ENCODE data around the gene KLHL5. TPM values are rescaled to one million over a fixed set of nuclear protein-coding genes. Genes with fewer than 3 reads are reported as not detected.

The KLHL5 gene, protein sequence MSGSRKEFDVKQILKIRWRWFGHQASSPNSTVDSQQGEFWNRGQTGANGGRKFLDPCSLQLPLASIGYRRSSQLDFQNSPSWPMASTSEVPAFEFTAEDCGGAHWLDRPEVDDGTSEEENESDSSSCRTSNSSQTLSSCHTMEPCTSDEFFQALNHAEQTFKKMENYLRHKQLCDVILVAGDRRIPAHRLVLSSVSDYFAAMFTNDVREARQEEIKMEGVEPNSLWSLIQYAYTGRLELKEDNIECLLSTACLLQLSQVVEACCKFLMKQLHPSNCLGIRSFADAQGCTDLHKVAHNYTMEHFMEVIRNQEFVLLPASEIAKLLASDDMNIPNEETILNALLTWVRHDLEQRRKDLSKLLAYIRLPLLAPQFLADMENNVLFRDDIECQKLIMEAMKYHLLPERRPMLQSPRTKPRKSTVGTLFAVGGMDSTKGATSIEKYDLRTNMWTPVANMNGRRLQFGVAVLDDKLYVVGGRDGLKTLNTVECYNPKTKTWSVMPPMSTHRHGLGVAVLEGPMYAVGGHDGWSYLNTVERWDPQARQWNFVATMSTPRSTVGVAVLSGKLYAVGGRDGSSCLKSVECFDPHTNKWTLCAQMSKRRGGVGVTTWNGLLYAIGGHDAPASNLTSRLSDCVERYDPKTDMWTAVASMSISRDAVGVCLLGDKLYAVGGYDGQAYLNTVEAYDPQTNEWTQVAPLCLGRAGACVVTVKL
- total RNA-seq, result 64.5 TPM

DNA sequence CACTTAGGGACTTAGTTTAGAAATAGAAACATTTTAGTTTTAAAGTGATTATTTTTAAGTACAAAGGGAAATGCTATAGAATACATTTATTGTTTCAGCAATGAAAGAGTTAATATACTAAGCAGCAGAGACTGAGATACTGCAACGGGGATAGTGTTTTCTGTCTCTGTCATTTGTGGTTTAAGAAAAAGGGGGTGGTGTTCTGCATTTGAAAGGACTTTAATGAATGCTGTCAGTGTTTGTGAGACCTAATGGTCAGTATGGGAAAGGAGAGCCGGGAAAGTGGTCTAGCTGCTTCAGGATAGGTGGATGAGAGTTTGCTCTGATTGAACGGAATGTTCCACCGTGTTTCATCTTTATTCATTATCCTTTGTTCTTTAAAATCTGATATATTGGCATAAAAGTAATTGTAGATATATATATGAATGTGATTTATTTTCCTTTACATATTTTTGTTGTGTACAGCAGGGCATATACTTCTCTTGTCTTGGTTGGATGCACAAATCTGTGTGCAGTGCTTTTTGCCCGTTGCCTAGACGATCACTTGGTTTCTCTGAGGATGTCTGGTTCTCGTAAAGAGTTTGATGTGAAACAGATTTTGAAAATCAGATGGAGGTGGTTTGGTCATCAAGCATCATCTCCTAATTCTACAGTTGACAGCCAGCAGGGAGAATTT, at the start of gene KLHL5:
TSS of gene KLHL5 (plus strand) at position 139 of the 676 bp plus-strand sequence. CDS start at position 560, 421 bp downstream.

DNA sequence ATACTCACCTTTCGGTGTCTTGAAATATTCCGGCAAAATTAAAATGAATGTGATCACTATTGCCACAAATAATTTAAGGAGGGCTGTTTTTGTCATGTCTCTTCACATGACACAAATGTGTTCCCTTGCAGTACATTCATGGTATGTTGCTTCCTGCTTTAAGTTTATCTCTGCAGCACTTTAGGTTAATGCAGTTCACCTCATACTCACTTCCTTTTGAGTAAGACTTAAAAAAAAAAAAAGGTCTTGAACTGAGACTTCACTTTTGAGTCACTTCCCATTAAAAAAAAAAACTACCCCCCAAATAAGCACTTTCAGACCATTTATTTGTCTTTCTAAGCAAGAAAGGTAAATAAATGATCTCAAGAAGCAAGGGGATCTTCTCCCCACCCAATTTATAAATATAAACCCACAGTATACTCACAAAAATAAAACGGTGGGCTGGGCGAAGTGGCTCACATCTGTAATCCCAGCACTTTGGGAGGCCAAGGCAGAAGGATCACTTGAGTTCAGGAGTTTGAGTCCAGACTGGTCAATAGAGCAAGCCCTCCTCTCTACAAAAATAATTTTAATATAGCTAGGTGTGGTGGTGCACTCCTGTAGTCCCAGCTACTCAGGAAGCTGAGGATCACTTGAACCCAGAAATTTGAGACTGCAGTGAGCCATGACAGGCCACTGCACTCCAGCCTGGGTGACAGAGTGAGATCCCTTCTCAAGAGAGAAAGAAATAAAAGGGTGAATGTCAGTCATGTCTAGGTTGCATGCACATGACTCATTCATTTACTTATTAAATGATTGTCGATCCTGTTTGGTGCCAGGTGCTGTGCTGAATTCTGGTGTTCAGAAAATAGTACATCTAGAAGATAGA, 29.6 kb upstream of the KLHL5 start, which contains the start of gene TMEM156:
TSS of gene TMEM156 (minus strand) at position 192 of the 868 bp plus-strand sequence. CDS start at position 96, 96 bp downstream.

Other genes with a start within 250 kb of the KLHL5 start
- gene TLR6, start 205.4 kb upstream of the KLHL5 start, total RNA-seq, result 0.63 TPM
- gene FAM114A1, start 194.4 kb upstream of the KLHL5 start, total RNA-seq, result 11.3 TPM
- 0.31 TPM for gene TMEM156, start 29.8 kb upstream of the KLHL5 start, total RNA-seq
- 105 TPM for gene WDR19, start 120.3 kb downstream of the KLHL5 start, total RNA-seq

Data from parietal lobe (tissue), 1 donor.